ENCODE measurements around the gene FAM241A.
"Not testable (repeated sequence)": the region's sequence is repeated elsewhere in the genome, so short reads cannot be mapped to it uniquely, and the experiment has no call there.

FAM241A gene

DNA sequence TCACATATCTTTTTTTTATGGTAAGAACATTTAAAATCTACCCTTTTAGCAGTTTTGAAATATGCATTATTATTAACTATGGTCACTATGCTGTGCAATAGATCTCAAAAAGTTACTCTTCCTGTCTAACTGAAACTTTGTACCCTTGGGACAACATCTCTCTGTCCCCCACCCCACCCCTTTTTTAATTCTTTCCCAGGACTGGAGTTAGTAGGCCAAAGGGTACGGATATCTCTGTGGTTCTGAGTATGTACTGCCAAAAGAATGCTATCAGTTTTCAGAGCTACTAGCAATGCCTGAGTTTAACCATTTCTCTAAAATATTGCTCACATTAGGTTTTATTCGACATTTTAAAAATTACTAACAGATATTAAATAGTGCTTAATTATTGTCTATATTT is 4.7 kb upstream of the FAM241A start:
- no peak for FAIRE-seq

GRCh38 chr4:112141366-112142138 is 3.7 kb upstream of the FAM241A start:
- no peak for FAIRE-seq

DNA sequence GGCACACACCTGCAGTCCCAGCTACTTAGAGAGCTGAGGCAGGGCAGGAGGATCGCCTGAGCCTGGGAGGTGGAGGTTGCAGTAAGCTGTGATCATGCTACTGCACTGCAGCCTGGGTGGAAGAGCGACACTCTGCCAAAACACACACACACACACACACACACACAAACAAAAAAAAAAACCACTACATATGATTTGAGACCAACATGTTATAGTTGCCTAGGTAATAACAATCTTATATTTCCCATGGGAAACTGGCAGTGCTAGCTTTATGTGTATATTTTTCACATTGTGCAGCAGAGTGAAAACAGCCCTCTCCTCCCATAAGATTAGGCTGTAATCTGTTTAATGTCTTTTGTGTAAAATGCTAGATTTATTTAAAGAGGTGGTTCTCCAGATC is 3.1 kb upstream of the FAM241A start:
- FAIRE-seq = no peak

DNA sequence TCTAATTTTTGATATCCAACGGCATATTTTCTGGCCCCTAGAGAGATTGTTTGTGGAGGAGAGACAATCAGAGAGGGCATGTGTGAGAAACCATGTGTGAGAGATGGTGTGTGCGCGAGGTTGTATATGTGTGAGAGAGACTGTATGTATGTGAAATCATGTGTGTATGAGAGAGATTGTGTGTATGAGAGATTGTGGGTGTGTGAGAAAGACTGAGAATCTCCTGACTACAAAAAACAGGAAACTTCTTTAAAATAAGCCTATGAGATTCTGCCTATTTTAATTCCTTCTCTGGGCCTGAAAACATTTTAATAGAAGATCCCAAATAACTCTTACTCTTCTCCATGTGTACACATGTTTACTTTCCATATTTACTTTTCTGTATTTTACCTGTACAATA is 1.5 kb upstream of the FAM241A start:
- FAIRE-seq = no peak

- FAIRE-seq = no peak
These were observed 518 bp upstream of the FAM241A start for GRCh38 chr4:112144546-112145325.

DNA sequence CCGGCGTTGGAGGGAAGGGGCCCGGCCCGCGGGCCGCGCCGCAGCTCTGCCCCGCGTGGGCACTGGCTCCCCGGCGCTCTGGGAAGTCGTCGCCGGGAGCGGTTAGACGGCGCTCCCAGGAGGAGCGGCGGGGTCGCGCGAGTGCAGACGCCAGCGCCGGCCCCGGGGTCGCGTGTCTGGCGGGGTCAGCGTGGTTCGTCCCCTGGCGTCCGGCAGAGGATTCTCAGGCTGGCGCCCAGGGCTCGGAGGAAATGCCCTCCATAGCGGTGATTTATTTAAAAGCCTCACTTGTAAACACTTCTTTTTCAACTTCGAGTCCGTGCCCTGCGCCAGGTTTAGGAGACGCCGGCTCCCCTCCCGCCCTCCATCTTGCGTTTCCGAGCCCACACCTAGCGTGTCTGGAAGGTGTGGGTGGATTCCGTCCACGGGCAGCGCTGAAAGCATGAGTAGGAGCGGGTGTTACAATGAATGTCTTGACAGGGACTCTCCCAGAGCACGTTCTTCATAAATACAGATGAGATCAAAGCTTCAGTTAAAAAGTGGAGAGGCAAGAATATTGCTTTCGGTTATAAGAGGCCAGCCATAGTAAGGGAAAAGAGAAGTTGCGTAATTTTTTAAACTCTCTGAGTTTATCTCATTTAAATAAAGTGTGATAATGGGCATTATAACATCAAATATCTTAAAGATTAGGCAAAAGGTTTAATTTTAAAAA is 692 bp downstream of the FAM241A start:
- FAIRE-seq = no peak

GRCh38 chr4:112146502-112146813 is 1.2 kb downstream of the FAM241A start:
- peak; percentile 89 for FAIRE-seq

DNA sequence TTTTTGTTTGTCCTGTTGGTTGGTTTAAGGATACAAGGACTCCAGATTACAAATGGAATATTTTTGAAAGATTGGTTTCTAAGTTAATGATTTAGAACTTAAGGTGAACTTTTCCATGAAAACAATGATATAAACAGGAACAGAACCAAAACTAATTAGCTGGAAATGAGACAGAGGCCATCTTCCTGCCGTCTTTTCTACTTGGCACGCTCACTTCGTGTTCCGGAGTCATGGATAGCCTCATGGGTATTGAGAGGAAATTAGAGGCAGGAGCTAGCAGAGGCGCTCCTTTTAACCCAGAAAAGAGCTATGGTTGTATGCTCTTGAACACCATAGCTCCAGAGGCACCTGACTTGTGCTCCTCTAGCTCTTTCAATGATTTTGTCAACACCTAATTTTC is 2.4 kb downstream of the FAM241A start:
- no peak for FAIRE-seq

- no peak for FAIRE-seq
These were observed 5.7 kb downstream of the FAM241A start for GRCh38 chr4:112150920-112151319.

DNA sequence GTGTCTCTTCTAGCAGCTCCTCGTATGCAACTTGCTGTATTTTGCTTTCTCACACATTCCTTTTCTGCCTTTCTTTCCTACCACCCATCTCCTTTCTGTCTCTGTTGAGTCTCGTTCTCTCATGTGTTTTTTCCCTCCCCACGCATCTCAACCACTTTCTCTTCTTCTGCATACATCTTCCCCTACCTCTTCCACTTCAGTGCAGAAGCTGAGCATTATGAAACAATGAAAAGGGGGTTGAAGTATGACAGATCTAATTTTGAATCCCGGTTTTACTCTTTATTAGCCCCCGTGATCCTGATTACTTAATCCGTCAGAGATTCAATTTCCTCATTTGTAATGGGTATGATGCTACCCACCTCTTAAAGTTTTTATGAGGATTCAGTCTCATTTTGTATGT is 7.3 kb downstream of the FAM241A start:
- no peak for FAIRE-seq

DNA sequence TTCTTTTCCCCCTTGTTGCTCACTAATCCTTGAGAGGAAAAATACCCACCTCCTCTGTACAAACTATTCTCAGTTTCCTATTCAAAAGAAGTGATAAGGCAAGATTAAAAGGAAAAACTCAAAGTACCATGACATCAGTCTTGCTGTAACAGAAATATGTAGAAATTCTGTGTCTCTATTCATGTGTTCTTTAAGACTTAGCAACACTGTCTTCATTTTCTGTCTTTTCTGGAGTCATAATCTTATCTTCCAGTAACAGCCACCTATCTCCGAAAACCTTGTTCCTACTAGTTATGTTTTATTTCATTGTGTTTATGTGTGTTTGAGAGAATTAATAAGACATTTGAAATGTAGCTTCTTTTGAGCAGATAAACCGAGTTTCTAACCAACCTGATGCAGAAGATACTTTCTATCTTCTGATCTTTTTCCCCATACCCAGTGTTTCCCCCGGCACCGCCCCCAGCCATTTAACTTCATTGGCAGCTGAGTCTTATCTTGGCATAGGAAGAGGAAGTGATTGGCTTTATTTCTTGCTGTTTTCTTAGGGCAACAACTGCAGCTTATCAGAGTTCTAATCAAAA is 8.0 kb downstream of the FAM241A start:
- FAIRE-seq = no peak

GRCh38 chr4:112156112-112156511 is 10.9 kb downstream of the FAM241A start:
- no peak for FAIRE-seq

- peak; percentile 9 for FAIRE-seq
These were observed 11.3 kb downstream of the FAM241A start for GRCh38 chr4:112156553-112156952.

DNA sequence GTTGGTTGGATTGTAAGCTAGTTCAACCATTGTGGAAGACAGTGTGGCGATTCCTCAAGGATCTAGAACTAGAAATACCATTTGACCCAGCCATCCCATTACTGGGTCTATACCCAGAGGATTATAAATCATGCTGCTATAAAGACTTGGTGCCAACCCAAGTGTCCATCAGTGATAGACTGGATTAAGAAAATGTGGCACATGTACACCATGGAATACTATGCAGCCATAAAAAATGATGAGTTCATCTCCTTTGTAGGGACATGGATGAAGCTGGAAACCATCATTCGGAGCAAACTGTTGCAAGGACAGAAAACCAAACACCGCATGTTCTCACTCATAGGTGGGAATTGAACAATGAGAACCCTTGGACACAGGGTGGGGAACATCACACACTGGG is 18.5 kb downstream of the FAM241A start:
- not testable (repeated sequence) for FAIRE-seq

- no peak for FAIRE-seq
These were observed 22.5 kb downstream of the FAM241A start for GRCh38 chr4:112167794-112168193.

GRCh38 chr4:112168719-112169500 is 23.7 kb downstream of the FAM241A start:
- FAIRE-seq = no peak

DNA sequence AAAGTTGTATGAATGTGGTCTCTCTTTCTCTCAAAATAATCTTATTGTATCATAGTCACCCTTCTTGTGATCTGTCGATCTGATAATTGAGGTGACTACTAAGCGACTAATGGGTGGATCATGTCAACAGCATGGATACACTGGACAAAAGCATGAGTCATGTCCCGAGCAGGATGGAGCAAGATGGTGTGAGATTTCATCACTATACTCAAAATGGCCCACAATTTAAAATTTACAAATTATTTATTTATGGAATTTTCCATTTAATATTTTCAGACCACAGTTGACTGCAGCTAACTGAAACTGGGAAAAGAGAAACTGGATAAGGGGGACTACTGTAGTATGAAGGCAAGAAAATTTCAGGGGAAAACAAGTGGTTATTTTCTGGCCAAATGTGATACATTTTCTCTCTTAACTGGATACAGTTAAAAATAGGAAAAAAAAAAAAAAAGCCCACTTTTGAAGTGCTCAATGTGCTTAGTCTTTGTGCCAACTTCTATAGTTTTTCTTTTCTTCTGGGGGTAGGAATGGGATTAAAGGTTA is 25.3 kb downstream of the FAM241A start:
- no peak for FAIRE-seq

GRCh38 chr4:112171051-112171763 is 26.0 kb downstream of the FAM241A start:
- not testable (repeated sequence) for FAIRE-seq

- FAIRE-seq = no peak
These were observed 26.9 kb downstream of the FAM241A start for GRCh38 chr4:112172180-112172579.

DNA sequence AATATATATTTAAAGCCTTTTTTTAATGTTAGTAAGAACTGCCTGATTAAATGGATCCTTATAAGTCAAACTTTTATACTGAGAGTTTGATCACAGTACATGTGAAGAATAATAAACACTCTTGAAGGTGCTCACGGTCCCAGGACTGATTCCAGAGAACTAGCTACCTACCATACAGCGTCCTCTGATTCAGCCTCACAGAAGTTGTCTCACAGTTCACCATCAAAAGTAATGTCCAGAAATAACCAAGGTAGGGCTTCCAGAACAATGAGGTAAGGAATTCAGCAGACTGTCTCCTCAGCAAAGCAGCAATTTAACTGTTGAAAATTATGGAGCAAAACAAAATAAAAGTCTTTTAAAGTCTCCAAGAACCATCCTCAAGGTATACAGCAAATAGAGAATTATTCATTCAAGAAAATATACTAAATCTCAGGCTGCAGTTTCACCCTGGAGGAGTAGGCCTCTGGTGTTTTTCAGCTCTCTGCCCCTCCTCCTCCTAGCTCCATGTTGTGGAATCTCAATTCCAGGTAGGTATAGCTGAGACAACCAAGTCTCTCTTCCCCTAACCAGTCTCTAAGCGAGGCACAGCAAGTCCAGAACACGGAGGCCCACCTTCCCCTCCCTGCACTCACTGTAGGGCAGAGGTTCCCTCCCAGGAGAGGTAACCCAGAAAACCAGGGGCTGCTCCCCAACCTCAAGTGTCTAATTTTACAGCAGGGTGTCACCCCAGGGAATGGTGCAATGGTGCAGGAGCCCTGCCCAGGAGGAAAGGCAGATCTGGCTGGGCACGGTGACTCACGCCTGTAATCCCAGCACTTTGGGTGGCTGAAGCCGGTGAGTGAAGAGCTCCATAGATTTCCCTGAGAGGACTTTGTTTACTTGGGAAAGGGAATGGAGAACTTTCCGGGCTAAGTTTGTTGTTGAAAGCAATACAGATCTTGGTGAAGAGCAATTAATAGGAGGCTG is 28.6 kb downstream of the FAM241A start:
- no peak for FAIRE-seq
